ENCODE results near the gene ZMYM2.
A peak's percentile ranks its signal among the peaks of the same experiment; 100 is the strongest.

The ZMYM2 gene

DNA sequence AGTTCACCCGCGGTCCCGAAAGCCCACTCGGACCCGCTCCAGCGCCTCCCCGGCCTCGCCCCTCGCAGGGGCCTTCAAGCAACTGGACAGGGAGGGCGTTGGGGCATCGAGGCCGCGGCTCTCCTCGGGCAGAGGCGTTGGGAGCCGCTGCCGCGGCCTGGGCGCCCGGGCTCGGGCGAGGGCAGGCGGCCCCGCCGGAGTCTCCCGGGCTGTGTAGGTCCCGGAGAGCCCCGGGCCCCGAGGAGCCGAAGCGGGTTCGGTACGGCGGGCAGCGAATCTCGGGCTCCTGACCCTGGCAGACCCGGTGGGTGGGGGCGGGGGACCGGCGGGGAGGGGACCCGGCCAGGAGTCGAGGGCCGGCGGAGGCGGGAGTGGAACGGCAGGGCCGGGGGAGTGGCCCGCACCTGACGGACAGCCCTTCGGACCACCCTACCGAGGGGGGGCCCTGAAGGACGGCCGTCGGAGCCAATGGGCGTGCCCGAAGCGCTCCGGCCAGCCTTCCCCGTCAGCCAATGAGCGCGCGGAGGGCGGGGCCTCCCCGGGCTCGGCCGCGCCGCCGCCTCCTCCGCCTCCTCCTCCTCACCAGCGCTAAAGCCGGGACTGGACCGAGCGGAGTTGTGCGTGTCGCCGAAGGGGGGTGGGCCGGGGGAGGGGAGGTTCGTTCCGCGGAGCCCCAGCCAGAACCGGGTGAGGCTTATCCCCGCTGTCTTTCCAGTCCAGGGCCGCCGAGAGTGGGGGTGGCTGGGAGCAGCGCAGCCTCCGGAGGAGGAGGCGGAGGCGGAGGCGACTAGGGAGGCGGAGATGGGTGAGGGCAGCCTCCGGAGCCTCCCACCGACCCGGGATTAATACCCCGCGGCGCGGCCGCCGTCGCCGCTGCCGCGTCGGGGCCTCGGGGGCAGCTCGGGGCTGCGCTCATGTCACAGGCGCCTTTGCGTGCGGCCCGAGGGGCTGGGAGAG, at the start of gene ZMYM2:
Gene ZMYM2 (plus strand): TSS at position 573 of the 957 bp plus-strand sequence. CDS start 34,346 bp downstream, outside the sequence.
- H3K36me3 ChIP-seq (ENCODE audit: insufficient read depth, insufficient read length, low read length), result peaks cover 5% of the 10 kb centered on the region
- TF ChIP-seq ZNF274 (IDR thresholded peaks at IDR 0.05; ENCODE audit: low read depth, low read length) (no peak), YY1 (IDR thresholded peaks at IDR 0.05; ENCODE audit: insufficient read depth, insufficient read length) (no peak), SUZ12 (IDR thresholded peaks at IDR 0.05; ENCODE audit: extremely low read depth, insufficient read depth, insufficient read length) (no peak)
- H3K9ac ChIP-seq (ENCODE audit: insufficient read length, low read depth), result peak within 1 kb of the TSS; percentile 93
- no peaks in the 10 kb centered on the region for H3K9me3 ChIP-seq (ENCODE audit: insufficient read depth, low read length)
- no peaks in the 10 kb centered on the region for H3K4me1 ChIP-seq (ENCODE audit: insufficient read depth, insufficient read length)
- H3K27me3 ChIP-seq (ENCODE audit: insufficient read depth, insufficient read length), result no peaks in the 10 kb centered on the region
- peak; percentile 87 for DNase-seq (ENCODE audit: low read depth, low spot score)
- peak within 1 kb of the TSS; percentile 72 for H3K4me3 ChIP-seq (ENCODE audit: insufficient read length, low read depth)

DNA sequence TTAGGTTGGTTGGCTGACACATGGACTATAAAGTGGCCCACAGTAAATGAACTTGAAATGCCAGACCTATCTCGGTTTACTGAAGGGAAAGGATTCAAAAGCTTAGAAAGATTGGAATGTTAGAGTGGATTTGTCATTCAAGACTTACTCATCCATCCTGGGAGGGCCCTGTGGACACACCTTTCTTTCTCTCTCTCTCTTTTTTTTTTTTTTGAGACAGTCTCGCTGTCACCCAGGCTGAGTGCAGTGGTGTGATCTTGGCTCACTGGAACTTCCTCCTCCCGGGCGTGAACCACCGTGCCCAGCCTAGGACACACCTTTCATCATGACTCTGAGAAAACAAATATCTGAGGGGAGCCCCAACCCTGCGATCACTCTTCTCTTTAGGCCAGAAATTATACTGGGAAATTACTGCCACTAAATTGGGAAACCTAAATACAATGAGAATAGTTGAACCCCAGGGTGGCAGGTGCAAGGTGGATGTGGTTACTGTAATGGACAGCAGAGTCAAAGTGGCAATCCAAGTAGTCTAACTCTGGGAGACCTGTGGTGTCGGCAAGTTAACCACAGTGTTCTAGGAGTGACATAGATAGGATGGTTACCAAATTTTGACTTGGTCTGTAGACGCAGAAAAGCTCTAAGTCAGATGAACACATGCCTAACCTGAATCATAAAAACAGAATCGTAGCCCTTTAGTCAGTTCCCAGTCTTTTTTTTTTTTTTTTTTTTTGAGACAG, 48.0 kb upstream of the ZMYM2 start:
- TF ChIP-seq YY1 (IDR thresholded peaks at IDR 0.05; ENCODE audit: insufficient read depth, insufficient read length) (no peak), SUZ12 (IDR thresholded peaks at IDR 0.05; ENCODE audit: extremely low read depth, insufficient read depth, insufficient read length) (no peak), ZNF274 (IDR thresholded peaks at IDR 0.05; ENCODE audit: low read depth, low read length) (no peak)
- no peak overlapping the region for H3K4me3 ChIP-seq (ENCODE audit: insufficient read length, low read depth)
- H3K4me1 ChIP-seq (ENCODE audit: insufficient read depth, insufficient read length), result no peaks in the 10 kb centered on the region
- no peaks in the 10 kb centered on the region for H3K27me3 ChIP-seq (ENCODE audit: insufficient read depth, insufficient read length)
- H3K9ac ChIP-seq (ENCODE audit: insufficient read length, low read depth), result no peak overlapping the region
- H3K36me3 ChIP-seq (ENCODE audit: insufficient read depth, insufficient read length, low read length), result no peaks in the 10 kb centered on the region
- DNase-seq (ENCODE audit: low read depth, low spot score), result no peak
- no peaks in the 10 kb centered on the region for H3K9me3 ChIP-seq (ENCODE audit: insufficient read depth, low read length)

DNA sequence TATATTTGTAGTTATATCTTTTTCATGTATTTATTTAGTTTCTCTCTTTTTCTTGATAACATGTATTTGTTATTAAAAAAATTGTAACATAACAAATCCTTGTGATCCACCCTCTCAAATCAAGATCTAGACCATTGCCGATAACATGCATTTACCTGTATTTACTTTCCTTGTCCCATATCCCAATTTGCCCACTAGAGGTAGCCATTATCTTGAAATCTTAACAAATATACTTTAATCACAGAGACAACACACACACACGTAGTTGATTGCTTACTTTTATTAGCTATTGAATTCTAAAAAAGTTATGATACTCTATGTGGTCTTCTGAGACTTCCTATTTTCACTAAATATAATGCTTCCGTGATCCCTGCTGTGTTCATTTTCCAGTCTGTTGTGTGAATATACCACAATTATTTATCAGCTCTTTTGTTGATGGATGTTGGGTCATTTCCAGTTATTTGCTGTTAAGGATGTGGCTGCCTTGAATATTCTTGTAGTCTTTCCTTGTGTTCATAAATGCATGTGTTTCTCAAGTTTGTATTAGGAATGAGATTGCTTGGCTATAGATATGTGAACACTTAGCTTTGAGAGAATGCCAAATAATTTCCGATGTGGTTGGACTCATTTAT, 31.3 kb upstream of the ZMYM2 start:
- Histone ChIP-seq H3K27me3 (ENCODE audit: insufficient read depth, insufficient read length) (no peaks in the 10 kb centered on the region), H3K36me3 (ENCODE audit: insufficient read depth, insufficient read length, low read length) (no peaks in the 10 kb centered on the region), H3K9me3 (ENCODE audit: insufficient read depth, low read length) (no peaks in the 10 kb centered on the region), H3K4me1 (ENCODE audit: insufficient read depth, insufficient read length) (no peaks in the 10 kb centered on the region), H3K4me3 (ENCODE audit: insufficient read length, low read depth) (no peak overlapping the region), H3K9ac (ENCODE audit: insufficient read length, low read depth) (no peak overlapping the region)
- TF ChIP-seq SUZ12 (IDR thresholded peaks at IDR 0.05; ENCODE audit: extremely low read depth, insufficient read depth, insufficient read length) (no peak), ZNF274 (IDR thresholded peaks at IDR 0.05; ENCODE audit: low read depth, low read length) (no peak), YY1 (IDR thresholded peaks at IDR 0.05; ENCODE audit: insufficient read depth, insufficient read length) (no peak)
- DNase-seq (ENCODE audit: low read depth, low spot score), result no peak

DNA sequence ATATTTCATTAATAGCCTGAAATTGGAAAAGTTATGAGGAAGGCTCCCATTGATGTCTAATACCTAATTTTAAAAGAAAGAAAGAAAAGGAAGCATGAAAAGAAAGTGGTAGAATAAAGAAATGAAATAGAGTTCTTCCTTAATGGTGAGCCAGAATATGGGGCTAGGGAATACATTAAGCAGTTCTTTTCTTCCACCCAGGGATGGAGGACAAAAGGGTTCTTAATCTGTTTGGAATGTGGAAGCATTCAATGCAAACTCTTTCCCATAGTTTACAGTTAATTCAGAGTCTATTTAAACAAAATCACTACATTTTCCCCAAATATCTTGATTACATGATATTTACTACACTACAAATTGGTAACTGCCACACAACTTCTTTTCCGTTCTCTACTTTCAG, 18.4 kb upstream of the ZMYM2 start:
- Histone ChIP-seq H3K4me1 (ENCODE audit: insufficient read depth, insufficient read length) (no peaks in the 10 kb centered on the region), H3K36me3 (ENCODE audit: insufficient read depth, insufficient read length, low read length) (no peaks in the 10 kb centered on the region), H3K9ac (ENCODE audit: insufficient read length, low read depth) (no peak overlapping the region), H3K4me3 (ENCODE audit: insufficient read length, low read depth) (no peak overlapping the region), H3K27me3 (ENCODE audit: insufficient read depth, insufficient read length) (no peaks in the 10 kb centered on the region), H3K9me3 (ENCODE audit: insufficient read depth, low read length) (no peaks in the 10 kb centered on the region)
- no peak for DNase-seq (ENCODE audit: low read depth, low spot score)
- no peak for TF ChIP-seq SUZ12 (IDR thresholded peaks at IDR 0.05; ENCODE audit: extremely low read depth, insufficient read depth, insufficient read length)
- no peak for TF ChIP-seq YY1 (IDR thresholded peaks at IDR 0.05; ENCODE audit: insufficient read depth, insufficient read length)
- no peak for TF ChIP-seq ZNF274 (IDR thresholded peaks at IDR 0.05; ENCODE audit: low read depth, low read length)

DNA sequence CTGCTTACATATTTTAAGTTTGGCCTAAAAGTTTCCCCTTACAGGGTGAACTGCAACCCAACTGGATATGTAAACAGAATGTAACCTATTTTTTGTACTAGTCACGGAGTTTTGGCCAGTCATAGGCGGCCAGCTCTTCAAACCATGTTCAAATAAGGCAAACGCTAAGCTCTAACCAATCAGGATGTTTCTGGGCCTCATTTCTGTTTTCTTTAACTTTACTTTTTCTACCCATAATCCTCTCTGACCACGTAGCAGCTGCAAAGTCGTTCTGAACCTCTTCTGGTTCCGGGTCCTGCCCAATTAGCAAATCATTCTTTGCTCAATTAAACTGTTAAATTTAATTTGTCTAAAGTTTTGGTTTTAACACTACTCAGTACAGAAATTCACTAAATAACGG, 8.2 kb upstream of the ZMYM2 start:
- DNase-seq (ENCODE audit: low read depth, low spot score), result no peak
- Histone ChIP-seq H3K9ac (ENCODE audit: insufficient read length, low read depth) (no peak overlapping the region), H3K4me1 (ENCODE audit: insufficient read depth, insufficient read length) (no peaks in the 10 kb centered on the region), H3K36me3 (ENCODE audit: insufficient read depth, insufficient read length, low read length) (no peaks in the 10 kb centered on the region), H3K27me3 (ENCODE audit: insufficient read depth, insufficient read length) (no peaks in the 10 kb centered on the region), H3K4me3 (ENCODE audit: insufficient read length, low read depth) (no peak overlapping the region), H3K9me3 (ENCODE audit: insufficient read depth, low read length) (no peaks in the 10 kb centered on the region)
- TF ChIP-seq ZNF274 (IDR thresholded peaks at IDR 0.05; ENCODE audit: low read depth, low read length) (no peak), SUZ12 (IDR thresholded peaks at IDR 0.05; ENCODE audit: extremely low read depth, insufficient read depth, insufficient read length) (no peak), YY1 (IDR thresholded peaks at IDR 0.05; ENCODE audit: insufficient read depth, insufficient read length) (no peak)

DNA sequence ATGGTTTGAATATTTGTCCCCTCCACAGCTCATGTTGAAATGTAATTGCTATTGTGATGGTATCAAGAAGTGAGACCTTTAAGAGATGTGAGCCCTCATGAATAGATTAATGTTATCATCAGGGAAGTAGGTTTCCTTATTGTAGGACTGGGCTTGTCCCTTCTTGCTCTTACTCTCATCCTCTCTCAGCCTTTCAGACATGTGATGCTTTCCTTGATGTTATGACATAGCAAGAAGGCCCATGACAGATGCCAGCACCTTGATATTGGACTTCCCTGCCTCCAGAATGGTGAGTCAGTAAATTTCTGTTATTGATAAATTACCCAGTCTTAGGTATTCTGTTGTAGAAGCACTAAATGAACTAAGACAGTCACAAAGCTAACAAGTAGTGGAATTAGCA, 5.7 kb upstream of the ZMYM2 start:
- H3K9me3 ChIP-seq (ENCODE audit: insufficient read depth, low read length), result no peaks in the 10 kb centered on the region
- no peak for DNase-seq (ENCODE audit: low read depth, low spot score)
- no peak for TF ChIP-seq SUZ12 (IDR thresholded peaks at IDR 0.05; ENCODE audit: extremely low read depth, insufficient read depth, insufficient read length)
- H3K9ac ChIP-seq (ENCODE audit: insufficient read length, low read depth), result no peak overlapping the region
- H3K36me3 ChIP-seq (ENCODE audit: insufficient read depth, insufficient read length, low read length), result no peaks in the 10 kb centered on the region
- H3K4me3 ChIP-seq (ENCODE audit: insufficient read length, low read depth), result no peak overlapping the region
- H3K4me1 ChIP-seq (ENCODE audit: insufficient read depth, insufficient read length), result no peaks in the 10 kb centered on the region
- no peaks in the 10 kb centered on the region for H3K27me3 ChIP-seq (ENCODE audit: insufficient read depth, insufficient read length)

Data from NT2/D1 (cell line).